GM12872 (cell line): ENCODE measurements around the gene BMP4.

Source experiments
- TF ChIP-seq, protein P1 (sequence below): IDR thresholded peaks from 3 replicates; pipeline ENCODE4 v1.5.1; 2011; ENCODE audit warnings: low read depth, mild to moderate bottlenecking, low read length, moderate library complexity; ENCODE audit not compliant: insufficient read depth

The BMP4 gene

DNA sequence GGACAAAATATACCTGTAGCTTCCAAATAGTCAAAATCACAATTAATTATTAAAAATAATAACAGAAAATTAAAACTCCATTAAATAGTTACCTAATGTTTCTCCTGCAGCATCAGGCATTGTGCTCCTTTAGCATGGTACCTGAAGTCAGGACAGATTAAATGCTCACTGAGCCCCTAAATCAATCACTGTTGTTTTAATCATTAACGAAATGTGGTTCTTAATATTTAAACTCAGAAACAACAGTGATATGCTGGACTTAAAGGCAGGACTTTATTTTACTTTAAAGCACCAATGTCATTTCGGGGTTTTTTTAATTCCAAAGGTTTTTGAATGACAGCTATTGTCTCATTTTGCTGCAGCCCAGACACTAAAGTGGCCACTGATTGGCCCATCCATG is 2.0 kb upstream of the BMP4 start:
- TF ChIP-seq, protein P1, sequence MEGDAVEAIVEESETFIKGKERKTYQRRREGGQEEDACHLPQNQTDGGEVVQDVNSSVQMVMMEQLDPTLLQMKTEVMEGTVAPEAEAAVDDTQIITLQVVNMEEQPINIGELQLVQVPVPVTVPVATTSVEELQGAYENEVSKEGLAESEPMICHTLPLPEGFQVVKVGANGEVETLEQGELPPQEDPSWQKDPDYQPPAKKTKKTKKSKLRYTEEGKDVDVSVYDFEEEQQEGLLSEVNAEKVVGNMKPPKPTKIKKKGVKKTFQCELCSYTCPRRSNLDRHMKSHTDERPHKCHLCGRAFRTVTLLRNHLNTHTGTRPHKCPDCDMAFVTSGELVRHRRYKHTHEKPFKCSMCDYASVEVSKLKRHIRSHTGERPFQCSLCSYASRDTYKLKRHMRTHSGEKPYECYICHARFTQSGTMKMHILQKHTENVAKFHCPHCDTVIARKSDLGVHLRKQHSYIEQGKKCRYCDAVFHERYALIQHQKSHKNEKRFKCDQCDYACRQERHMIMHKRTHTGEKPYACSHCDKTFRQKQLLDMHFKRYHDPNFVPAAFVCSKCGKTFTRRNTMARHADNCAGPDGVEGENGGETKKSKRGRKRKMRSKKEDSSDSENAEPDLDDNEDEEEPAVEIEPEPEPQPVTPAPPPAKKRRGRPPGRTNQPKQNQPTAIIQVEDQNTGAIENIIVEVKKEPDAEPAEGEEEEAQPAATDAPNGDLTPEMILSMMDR = no peak

DNA sequence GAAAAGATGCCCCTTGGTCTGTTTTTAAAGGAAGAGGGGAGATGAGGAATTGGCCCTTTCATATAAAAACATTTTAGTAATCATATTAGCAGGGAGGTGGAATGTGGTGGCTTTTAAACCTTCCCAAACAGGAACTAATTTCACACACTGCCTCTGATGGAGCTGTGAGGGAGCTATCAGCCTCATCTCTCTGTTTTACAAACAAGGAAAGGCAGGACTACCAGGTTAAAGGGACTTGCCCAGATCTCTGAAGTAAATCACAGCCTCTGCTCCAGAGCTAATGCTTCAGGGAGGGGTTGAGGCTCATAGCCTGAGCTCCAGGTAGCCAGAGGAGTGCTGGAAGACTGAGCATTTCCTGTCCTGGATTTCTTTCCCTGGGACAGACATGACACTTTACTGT is 1.1 kb upstream of the BMP4 start:
- TF ChIP-seq, protein P1 = no peak

DNA sequence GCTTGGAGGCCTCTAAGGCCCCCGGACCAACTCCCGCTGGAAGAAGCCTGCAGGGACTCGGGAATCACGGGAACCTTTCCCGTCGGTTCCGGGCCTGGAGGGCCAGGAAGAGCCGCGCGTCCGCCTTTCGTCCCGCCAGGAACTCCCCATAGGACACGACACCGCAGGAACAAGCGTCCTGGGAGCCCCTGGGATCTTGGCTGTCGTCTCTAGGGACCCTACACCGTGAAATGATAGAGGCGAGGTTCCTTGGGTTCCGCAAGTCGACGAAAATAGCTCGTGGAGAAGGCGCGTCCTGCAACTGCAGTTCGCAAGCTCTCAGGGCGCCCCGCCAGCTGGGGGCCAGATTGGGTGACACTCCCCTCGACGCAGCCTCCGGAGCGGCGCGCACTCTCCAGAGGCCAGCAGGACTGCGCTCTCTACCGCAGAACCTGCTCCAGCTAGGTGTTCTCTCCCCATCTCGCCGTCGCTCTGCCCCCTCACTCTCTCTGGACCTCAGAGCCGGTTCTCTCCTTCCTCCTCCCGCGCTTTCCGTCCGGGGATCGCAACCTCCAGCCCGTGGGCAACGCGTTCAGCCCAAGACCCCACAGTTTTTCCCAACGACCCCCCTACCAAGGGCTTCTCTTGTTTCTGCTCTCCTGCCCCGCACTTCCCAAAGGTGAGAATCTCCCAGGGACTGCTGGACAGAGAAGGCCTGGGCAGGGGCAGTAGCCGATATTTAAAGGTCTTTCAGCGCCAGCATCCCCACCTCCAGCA is 776 bp downstream of the BMP4 start:
- TF ChIP-seq, protein P1 = no peak

DNA sequence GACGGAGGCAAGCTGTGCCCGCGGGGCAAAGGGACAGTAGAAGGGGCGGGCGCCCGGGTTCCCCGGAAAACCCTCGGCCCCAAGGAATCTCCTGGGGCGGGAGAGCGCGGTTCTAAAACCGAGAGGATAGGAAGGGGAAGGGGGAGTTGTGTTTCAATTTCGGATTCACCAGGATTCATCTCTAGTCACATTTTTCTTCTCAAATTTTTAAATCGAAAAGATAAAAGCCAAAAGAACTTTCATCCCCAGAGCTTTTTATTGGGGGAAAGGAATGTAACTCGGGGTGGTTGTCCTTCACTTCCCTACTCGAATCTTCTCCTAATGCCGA is 1.4 kb downstream of the BMP4 start:
- TF ChIP-seq, protein P1 = no peak

DNA sequence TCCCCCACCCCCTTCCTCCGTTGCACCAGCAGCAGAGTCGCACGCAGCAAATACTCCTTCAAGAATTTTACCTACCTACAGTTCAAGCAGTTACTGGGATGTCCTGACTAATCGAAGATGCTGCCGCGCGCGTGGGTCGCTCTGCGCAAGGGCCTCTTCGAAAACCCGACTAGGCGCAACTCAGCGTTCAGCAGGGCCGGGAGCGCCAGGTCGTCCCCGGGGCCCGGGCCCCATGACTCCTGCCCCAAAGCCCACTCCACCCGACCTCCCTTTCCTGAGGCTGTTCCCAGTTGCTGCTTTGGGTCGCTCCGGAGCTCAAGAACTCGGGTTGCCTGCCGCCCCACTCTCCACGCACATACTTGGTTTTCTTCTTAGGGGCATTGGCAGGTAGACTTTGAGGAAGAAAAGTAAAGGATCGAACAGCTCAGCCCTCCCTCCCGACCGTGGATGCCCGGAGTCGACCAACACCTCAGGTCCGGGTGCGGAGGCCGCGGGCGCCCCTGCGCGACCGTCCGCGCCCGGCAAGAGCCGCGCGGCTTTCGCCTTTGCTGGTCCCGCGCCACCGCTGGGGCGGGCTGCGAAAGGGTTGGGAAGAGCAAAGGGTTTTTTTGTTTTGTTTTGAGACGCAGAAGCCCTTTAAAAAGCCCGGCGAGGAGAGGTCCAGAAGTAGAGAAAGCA is 1.9 kb downstream of the BMP4 start:
- TF ChIP-seq, protein P1 = no peak

DNA sequence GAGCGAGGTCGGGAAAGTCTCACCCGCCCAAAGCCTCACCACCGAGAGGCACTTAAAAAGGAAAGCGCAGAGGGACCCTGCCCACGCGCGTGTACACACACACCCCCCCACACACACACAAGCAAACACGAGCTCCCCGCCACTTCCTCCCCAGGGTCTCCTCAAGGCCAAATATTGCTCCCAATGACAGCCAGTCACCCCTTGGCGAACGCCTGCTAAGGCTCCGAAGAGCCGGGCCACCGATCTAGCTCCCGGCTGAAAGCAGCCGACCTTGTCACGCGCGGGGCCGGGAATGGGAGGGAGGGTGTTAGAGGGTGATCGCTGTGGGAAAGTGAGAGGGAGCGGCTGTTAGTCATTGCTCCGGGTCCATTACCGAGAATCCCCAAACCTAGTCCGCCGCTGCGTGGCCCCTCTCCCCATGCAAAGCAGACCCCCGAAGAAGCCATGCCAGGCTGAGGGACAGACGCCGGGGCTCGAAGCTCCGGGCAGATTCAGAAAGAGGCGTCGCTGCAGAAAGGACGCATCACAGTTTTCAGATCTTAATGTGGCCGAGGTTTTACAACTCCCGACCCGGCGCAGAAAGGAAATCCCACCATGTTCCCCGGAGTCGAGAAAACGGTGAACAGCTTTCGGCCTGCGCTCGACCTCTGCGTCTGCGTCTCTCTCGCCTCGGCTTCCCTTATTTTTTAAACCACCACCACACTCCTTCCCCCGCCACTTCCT is 2.6 kb downstream of the BMP4 start:
- TF ChIP-seq, protein P1 = no peak

DNA sequence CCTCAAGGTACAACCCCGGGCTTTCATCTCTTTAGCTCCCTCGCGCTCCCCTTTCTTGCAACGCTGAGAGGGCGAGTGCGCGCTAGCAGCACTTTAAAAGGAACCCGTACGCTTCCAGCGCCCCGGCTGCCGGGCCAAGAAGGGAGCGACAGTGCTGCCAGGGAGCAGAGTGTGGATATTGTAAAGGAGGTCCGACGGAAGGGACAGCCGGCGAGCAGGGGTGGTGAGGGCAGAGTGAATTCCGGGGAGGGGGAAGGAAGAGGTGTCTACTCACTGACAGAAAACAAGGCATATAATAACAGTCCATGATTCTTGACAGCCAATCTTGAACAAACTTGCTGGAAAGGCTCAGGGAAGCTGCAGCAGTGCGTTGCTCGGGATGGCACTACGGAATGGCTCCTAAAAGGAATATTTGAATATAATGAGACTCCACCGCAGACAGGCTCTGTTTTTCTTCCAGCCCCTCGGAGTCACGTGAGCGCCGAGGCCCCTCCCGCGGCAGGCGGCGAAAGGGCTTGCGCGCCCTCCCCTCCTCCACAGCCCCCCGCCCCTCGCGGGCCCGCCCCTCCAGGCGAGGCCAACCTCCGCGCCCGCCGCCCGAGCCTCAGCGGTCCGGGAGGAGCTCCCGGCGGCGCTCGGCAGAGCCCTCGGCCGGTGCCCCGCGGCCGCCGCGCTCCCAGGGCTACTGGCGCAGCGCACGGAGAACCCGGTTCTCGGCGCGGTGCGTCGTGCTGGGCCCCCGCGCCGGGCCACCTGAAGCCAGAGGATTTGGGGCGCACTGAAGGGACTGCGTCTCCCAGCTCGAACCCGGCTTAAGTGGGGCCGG is 3.4 kb downstream of the BMP4 start:
- TF ChIP-seq, protein P1 = no peak
